Osteocyte (in vitro differentiated cells): ENCODE results near the gene ARRDC5. TPM values are rescaled to one million over a fixed set of nuclear protein-coding genes. Genes with fewer than 3 reads are reported as not detected.

Experiments used
- DNase-seq: peaks from one replicate; pipeline ENCODE4 v3.0.0; 2021; ENCODE audit warnings: mixed read lengths; ENCODE audit not compliant: unreplicated experiment; ENCODE audit errors: extremely low spot score
- H3K27ac Mint-ChIP-seq: one replicate; pipeline ENCODE4 v1.8.0; 2021; ENCODE audit warnings: mild to moderate bottlenecking, mixed read lengths; ENCODE audit not compliant: unreplicated experiment
- H3K27me3 Mint-ChIP-seq: one replicate; pipeline ENCODE4 v1.8.0; 2021; ENCODE audit warnings: mixed read lengths; ENCODE audit not compliant: unreplicated experiment
- H3K36me3 Mint-ChIP-seq: one replicate; pipeline ENCODE4 v1.8.0; 2021; ENCODE audit warnings: mixed read lengths; ENCODE audit not compliant: unreplicated experiment
- H3K4me1 Mint-ChIP-seq: one replicate; pipeline ENCODE4 v1.8.0; 2021; ENCODE audit warnings: mixed read lengths; ENCODE audit not compliant: unreplicated experiment
- H3K4me3 Mint-ChIP-seq: one replicate; pipeline ENCODE4 v1.8.0; 2021; ENCODE audit warnings: mild to moderate bottlenecking, moderate library complexity, mixed read lengths; ENCODE audit not compliant: unreplicated experiment
- H3K9me3 Mint-ChIP-seq: one replicate; pipeline ENCODE4 v1.8.0; 2021; ENCODE audit warnings: mixed read lengths; ENCODE audit not compliant: unreplicated experiment
- CTCF ChIP-seq: fragments of 200-600 bp; sonication (generic); IDR thresholded peaks from 2 replicates; pipeline ENCODE4 v1.5.0; 2021; ENCODE audit warnings: antibody characterized with exemption, mild to moderate bottlenecking, moderate library complexity
- total RNA-seq: library from RNA; stranded (reverse); gene quantifications from 2 replicates; pipeline ENCODE4 v1.2.1, GENCODE V29; 2021

ARRDC5 gene
- total RNA-seq, 1 donor from 2014 or later, result not detected

DNA sequence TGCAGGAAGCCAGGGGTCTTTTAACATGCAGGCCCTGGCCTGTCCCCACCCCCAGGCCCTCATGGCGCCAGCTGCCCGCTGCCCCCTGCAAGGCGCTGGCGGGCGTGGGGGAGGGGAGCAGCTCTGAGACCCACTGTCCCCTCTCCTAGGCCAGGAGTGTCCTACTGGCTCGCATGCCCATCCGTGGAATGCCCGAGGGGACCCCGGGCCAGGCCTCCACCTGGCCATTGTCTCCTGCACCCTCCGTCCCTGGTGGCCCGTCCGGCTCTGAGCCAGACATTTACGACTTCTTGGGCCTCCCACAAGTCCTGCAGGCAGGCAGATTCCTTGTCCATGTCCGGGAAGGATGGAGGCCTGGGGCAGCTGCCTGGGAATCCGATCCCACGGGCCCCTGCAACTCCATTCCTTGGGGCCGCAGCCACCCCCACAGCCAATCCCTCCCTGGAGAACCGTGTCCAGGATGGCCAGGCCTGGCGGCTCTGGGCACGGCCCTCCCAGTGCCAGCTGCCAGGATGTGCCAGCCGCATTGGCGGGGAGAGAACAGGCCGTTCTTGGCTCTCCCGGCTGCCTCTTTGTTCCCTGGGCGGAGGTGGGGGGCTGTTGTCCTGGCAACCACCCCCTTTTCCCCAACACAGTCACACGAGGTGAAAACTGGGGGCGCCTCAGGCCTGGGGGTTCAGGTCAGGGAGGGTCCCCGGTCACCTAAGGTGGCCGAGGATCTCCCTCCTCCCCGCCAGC lies 24.8 kb downstream of the ARRDC5 start:
- no peak overlapping the region for H3K4me3 Mint-ChIP-seq
- no peak overlapping the region for H3K27ac Mint-ChIP-seq
- DNase-seq, result peak; percentile 84
- peaks cover 10% of the 10 kb centered on the region for H3K4me1 Mint-ChIP-seq
- H3K36me3 Mint-ChIP-seq, result no peaks in the 10 kb centered on the region
- H3K27me3 Mint-ChIP-seq, result no peaks in the 10 kb centered on the region
- TF ChIP-seq CTCF, result no peak
- H3K9me3 Mint-ChIP-seq, result no peaks in the 10 kb centered on the region

DNA sequence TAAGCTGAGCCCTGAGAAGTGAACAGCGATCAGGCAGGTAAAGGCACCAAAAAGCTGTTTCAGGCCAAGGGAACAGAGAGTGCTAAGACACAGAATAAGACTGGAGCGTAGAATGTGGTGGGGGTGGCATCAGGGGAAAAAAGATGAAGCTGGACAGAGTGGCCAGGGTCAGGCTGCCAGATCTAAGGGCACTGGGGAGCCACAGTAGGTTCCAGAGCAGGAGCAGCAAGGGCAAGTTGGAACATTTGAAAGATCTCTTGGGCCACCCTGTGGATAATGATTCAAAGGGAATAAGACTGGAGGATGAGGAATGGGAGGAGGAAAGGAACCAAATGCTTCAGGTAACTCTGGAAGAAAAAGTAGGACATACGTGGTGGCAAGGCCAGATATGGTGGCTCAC lies 28.8 kb downstream of the ARRDC5 start:
- no peaks in the 10 kb centered on the region for H3K36me3 Mint-ChIP-seq
- no peak overlapping the region for H3K4me3 Mint-ChIP-seq
- no peak overlapping the region for H3K27ac Mint-ChIP-seq
- H3K4me1 Mint-ChIP-seq, result peaks cover 27% of the 10 kb centered on the region
- H3K9me3 Mint-ChIP-seq, result no peaks in the 10 kb centered on the region
- no peak for DNase-seq
- H3K27me3 Mint-ChIP-seq, result no peaks in the 10 kb centered on the region
- no peak for TF ChIP-seq CTCF

DNA sequence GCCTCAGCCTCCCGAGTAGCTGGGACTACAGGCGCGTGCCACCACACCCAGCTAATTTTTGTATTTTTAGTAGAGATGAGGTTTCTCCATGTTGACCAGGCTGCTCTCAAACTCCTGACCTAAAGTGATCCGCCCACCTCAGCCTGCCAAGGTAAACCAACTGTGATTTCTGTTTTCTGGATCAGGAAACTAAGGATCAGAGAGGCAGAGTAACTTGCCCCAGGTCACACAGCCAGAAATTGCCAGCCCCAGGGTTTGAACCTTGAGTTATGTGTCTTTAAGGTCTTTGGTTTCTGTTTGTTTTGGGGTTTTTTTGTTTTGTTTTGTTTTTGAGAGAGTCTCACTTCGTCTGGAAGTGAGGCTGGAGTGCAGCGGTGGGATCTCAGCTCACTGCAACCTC lies 31.0 kb downstream of the ARRDC5 start:
- peaks cover 23% of the 10 kb centered on the region for H3K4me1 Mint-ChIP-seq
- H3K4me3 Mint-ChIP-seq, result no peak overlapping the region
- H3K9me3 Mint-ChIP-seq, result no peaks in the 10 kb centered on the region
- no peak for DNase-seq
- peak overlapping the region; percentile 57 for H3K27ac Mint-ChIP-seq
- no peak for TF ChIP-seq CTCF
- no peaks in the 10 kb centered on the region for H3K36me3 Mint-ChIP-seq
- H3K27me3 Mint-ChIP-seq, result no peaks in the 10 kb centered on the region

DNA sequence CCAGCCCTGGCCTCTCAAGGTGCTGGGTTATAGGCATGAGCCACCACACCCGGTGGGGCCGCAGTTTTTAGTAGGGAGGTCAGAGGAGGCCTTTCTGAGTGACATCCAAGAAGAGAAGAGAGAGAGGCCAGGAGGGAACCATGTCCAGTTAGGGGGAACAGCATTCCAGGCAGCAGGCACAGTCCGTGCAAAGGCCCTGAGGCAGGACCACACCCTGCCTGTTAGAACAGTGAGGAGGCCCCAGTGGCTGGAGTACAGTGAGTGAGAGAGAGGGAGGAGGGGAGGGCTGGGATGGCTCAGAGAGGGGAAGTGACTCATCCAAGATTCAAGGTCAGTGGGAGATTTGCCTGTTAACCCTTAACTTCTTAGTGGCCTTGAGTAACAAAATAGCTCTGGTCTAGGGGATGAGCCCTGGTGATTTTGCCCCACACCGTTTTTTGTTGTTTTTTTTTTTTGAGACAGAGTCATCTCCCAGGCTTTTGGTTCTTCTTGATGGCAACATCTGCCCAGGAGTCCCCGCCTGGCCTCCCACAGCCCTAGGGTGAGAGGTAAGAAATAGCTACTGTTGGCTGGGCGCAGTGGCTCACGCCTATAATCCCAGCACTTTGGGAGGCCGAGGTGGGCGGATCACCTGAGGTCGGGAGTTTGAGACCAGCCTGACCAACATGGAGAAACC lies 32.5 kb downstream of the ARRDC5 start:
- H3K36me3 Mint-ChIP-seq, result no peaks in the 10 kb centered on the region
- TF ChIP-seq CTCF, result no peak
- peaks cover 30% of the 10 kb centered on the region for H3K4me1 Mint-ChIP-seq
- peak; percentile 86 for DNase-seq
- H3K9me3 Mint-ChIP-seq, result no peaks in the 10 kb centered on the region
- H3K4me3 Mint-ChIP-seq, result no peak overlapping the region
- no peaks in the 10 kb centered on the region for H3K27me3 Mint-ChIP-seq
- peak overlapping the region; percentile 86 for H3K27ac Mint-ChIP-seq

DNA sequence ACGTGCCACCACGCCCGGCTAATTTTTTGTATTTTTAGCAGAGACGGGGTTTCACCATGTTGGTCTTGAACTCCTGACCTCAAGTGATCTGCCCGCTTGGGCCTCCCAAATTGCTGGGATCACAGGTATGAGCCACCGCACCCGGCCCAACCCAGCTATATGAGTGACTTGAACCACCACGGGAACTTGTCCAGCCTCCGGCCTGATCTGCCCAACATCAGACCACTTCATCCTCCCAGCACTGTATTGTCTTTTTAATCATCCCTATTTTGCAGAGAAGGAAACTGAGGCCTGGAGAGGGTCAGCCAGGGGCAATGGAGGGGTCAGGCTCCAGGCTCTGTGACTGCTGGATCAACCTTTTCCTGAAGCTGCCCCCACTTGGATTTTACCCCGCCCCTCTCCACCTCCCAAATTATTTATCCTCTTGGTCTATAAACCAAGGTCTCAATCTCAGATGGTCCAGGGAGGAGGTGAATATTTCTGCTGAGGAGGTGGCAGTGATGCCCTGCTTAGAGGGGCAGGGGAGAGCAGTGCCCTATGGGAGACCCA lies 34.3 kb downstream of the ARRDC5 start:
- peaks cover 32% of the 10 kb centered on the region for H3K4me1 Mint-ChIP-seq
- no peaks in the 10 kb centered on the region for H3K27me3 Mint-ChIP-seq
- H3K4me3 Mint-ChIP-seq, result peak overlapping the region; percentile 84
- DNase-seq, result no peak
- H3K36me3 Mint-ChIP-seq, result peaks cover 3% of the 10 kb centered on the region
- peak overlapping the region; percentile 86 for H3K27ac Mint-ChIP-seq
- TF ChIP-seq CTCF, result no peak
- no peaks in the 10 kb centered on the region for H3K9me3 Mint-ChIP-seq
